Measurements from ENCODE around the gene KDM3A. TPM values are rescaled to one million over a fixed set of nuclear protein-coding genes. Genes with fewer than 3 reads are reported as not detected.

The KDM3A gene, protein sequence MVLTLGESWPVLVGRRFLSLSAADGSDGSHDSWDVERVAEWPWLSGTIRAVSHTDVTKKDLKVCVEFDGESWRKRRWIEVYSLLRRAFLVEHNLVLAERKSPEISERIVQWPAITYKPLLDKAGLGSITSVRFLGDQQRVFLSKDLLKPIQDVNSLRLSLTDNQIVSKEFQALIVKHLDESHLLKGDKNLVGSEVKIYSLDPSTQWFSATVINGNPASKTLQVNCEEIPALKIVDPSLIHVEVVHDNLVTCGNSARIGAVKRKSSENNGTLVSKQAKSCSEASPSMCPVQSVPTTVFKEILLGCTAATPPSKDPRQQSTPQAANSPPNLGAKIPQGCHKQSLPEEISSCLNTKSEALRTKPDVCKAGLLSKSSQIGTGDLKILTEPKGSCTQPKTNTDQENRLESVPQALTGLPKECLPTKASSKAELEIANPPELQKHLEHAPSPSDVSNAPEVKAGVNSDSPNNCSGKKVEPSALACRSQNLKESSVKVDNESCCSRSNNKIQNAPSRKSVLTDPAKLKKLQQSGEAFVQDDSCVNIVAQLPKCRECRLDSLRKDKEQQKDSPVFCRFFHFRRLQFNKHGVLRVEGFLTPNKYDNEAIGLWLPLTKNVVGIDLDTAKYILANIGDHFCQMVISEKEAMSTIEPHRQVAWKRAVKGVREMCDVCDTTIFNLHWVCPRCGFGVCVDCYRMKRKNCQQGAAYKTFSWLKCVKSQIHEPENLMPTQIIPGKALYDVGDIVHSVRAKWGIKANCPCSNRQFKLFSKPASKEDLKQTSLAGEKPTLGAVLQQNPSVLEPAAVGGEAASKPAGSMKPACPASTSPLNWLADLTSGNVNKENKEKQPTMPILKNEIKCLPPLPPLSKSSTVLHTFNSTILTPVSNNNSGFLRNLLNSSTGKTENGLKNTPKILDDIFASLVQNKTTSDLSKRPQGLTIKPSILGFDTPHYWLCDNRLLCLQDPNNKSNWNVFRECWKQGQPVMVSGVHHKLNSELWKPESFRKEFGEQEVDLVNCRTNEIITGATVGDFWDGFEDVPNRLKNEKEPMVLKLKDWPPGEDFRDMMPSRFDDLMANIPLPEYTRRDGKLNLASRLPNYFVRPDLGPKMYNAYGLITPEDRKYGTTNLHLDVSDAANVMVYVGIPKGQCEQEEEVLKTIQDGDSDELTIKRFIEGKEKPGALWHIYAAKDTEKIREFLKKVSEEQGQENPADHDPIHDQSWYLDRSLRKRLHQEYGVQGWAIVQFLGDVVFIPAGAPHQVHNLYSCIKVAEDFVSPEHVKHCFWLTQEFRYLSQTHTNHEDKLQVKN (N-terminal part only)
- total RNA-seq (10 to 100 TPM; 21.6 to 35.4 (median 28.3) TPM), polyA plus RNA-seq (10 to 100 TPM; 15.4 to 23.0 TPM)

DNA sequence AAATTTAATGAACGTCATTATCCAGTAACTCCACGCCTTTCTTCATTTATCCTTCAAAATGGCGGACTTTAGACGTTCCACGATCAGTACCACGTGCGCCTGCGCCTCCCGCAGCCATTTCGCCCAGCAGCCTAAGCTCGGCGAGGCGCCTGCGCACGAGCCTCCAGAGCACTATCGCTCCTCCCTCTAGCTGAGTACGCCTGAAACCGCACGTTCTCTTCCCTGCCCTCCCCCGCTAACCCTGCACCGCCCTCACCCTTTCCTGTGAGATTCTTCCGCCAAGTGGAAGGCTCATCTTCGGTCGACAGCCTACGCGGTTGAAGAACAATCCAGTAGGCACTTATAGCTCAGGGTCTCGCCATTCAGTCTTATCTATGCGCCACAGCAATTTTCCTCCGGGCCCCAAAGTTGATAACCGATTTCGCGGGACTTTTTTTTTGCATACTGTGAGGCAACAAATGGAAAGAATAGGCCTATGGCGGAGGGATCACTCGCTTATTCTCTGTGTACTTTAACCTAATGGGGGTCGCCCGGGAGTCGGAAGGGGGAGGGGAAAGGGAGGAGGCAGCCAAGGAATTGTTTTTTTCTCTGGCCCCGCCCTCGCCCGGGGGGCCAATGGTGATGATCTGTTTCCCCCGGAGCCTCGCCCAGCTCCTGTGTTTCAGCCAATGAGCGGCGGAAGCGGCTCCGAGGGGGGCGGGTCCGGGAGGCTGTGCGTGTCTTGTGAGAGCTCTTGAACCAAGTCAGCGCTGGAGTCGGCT, at the start of gene KDM3A:
Gene KDM3A, plus strand, starts transcription at position 741 of the 761 bp plus-strand sequence. CDS start 677 bp downstream, outside the sequence.
- Histone ChIP-seq H3K4me3 (peak within 1 kb of the TSS; percentile 43 to 72 (median 65)), H3K27me3 (no peaks in the 10 kb centered on the region), H3K9me3 (peaks cover 0 to 8% (median 5%) of the 10 kb centered on the region in 4 donors), H3K27ac (peak within 1 kb of the TSS; percentile 86 to 97 (median 95)), H3K4me1 (peaks cover 22 to 29% (median 29%) of the 10 kb centered on the region in 3 donors), H3K36me3 (no peaks in the 10 kb centered on the region)
- FAIRE-seq (peak; percentile 92), ATAC-seq (peak; percentile 89 to 94 (median 91)), DNase-seq (peak; percentile 98 to 100 (median 99))
- WGBS, 2 donors, result 0% methylated on average over 51 of the region's 51 CpGs
- intact Hi-C loops (cut with DNase I), result no loop called here
- TF ChIP-seq, protein P1, sequence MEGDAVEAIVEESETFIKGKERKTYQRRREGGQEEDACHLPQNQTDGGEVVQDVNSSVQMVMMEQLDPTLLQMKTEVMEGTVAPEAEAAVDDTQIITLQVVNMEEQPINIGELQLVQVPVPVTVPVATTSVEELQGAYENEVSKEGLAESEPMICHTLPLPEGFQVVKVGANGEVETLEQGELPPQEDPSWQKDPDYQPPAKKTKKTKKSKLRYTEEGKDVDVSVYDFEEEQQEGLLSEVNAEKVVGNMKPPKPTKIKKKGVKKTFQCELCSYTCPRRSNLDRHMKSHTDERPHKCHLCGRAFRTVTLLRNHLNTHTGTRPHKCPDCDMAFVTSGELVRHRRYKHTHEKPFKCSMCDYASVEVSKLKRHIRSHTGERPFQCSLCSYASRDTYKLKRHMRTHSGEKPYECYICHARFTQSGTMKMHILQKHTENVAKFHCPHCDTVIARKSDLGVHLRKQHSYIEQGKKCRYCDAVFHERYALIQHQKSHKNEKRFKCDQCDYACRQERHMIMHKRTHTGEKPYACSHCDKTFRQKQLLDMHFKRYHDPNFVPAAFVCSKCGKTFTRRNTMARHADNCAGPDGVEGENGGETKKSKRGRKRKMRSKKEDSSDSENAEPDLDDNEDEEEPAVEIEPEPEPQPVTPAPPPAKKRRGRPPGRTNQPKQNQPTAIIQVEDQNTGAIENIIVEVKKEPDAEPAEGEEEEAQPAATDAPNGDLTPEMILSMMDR (IDR thresholded peaks at IDR 0.05), result no peak

DNA sequence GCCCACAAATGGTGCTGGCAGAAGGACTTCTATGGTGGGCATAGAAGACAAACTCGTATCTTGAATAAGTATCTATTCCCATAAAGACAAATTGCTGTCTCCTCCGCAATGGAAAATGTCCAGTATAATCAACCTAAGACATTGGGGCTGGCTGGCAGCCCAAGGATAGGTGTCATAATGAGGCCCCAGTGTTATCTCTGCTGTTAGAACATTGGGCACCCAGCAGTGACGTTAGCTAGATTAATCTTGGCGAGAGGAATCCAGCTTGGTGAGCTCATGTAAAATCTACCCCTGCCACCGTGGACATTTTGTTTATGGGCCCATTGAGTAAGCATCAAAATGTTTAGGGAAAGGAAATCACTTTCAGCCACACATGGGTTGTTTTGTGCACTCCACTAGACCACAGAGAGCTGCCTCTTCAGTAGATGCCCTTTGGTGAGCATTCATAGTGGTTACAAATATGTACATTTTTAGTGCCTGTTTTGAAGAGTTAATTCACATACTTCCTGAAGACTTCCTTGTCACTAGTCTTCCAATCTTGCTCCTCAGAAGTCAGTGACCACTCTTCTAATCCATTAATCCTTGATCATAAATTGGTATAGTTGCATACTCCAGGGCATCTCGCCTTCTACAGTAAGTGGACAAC, 48.2 kb upstream of the KDM3A start:
- H3K27ac ChIP-seq, result peak overlapping the region in 3 of 4 donors; percentile 44 to 69 (median 67)
- intact Hi-C loops (cut with DNase I), result no loop called here
- ATAC-seq, result no peak

DNA sequence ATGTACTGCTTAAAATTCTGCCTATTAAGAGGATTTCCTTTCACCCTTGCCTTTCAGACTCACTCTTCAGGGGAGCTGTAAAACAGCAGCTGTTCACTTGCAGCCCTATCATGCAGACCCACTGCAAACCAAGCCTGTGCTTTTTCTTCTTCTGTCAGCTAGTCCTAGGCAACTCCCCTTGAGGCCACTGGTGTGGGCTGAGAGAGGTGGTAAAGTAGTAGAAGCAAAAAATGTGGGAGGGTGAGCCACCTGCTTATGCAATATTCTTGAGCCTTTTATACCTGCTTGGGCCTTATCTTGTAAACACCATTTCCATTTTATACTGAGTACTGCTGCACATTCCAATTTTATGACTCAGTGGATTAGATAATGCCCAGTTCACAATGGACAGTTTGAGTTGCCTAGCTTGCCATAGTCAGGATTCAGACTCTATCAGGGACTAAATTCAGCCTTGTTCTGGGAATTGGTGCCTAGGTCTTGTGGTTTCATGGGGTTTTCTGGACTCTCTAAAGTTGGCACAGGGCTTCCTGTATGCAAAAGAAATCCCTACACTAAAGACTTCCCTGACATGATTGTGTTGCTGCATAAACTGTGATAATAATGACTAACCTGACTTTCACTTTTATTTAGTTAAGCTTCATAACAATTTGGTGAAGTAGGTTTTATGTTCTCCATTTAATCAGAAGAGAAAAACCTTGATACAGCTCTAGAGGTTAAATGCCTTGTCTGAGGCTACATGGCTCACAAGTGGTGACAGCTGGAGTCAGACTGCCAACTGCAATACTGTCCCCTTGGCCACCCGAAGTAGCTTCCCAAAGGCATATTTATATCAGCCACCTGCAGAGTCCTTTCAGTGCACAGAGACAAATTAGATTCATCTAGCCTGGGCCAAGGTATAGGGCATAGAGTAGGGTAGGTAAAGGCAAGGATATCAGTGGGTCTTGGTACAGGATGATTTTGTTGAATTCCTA, 47.4 kb upstream of the KDM3A start:
- H3K36me3 ChIP-seq, result no peaks in the 10 kb centered on the region
- peak overlapping the region; percentile 12 to 69 (median 56) for H3K27ac ChIP-seq
- peaks cover 10 to 11% (median 10%) of the 10 kb centered on the region in 3 donors for H3K4me1 ChIP-seq
- H3K4me3 ChIP-seq, result no peak overlapping the region
- intact Hi-C loops (cut with DNase I), result no loop called here
- peak; percentile 66 to 87 (median 81) for ATAC-seq
- no peaks in the 10 kb centered on the region for H3K9me3 ChIP-seq
- TF ChIP-seq, protein P1 (IDR thresholded peaks at IDR 0.05), result no peak
- DNase-seq, result peak in 1 of 6 donors; percentile 32
- no peaks in the 10 kb centered on the region for H3K27me3 ChIP-seq
- WGBS, 2 donors, result 23 to 47% methylated on average over 1 of the region's 1 CpG
- no peak for FAIRE-seq

More for the DNA sequence above, 48.2 kb upstream of the KDM3A start:
- no peak for DNase-seq
- 67 to 71% methylated on average over 6 of the region's 6 CpGs for WGBS, 2 donors
- no peaks in the 10 kb centered on the region for H3K36me3 ChIP-seq
- FAIRE-seq, result no peak
- no peaks in the 10 kb centered on the region for H3K27me3 ChIP-seq
- H3K4me3 ChIP-seq, result no peak overlapping the region
- H3K9me3 ChIP-seq, result no peaks in the 10 kb centered on the region
- TF ChIP-seq, protein P1 (IDR thresholded peaks at IDR 0.05), result no peak
- peaks cover 10 to 11% (median 10%) of the 10 kb centered on the region in 3 donors for H3K4me1 ChIP-seq
